Measurements from ENCODE around the gene ACP5.
"Not testable (repeated sequence)": the region's sequence is repeated elsewhere in the genome, so short reads cannot be mapped to it uniquely, and the experiment has no call there.

GRCh38 chr19:11565649-11565980, 11.8 kb downstream of the ACP5 start:
- TF ChIP-seq POLR2A, CTCF, EP300 (IDR thresholded peaks at IDR 0.05): not testable (repeated sequence)
